ENCODE results near the gene FAM53A. TPM values are rescaled to one million over a fixed set of nuclear protein-coding genes. Genes with fewer than 3 reads are reported as not detected.

Gene FAM53A
- total RNA-seq, 1 experiment from 2014 or later: 1.5 TPM

- no peak overlapping the region for H3K4me2 ChIP-seq (ENCODE audit: low read depth, low read length, poor library complexity, severe bottlenecking)
Observed at GRCh38 chr4:1603413-1604135, 80.5 kb downstream of the FAM53A start.

GRCh38 chr4:1602655-1603412 lies 81.3 kb downstream of the FAM53A start:
- Histone ChIP-seq H3K36me3 (ENCODE audit: insufficient read depth, low read length) (no peaks in the 10 kb centered on the region), H3K4me2 (ENCODE audit: low read depth, low read length, poor library complexity, severe bottlenecking) (no peak overlapping the region), H2AFZ (ENCODE audit: low read length) (no peak overlapping the region), H3K9me2 (replicated peaks; ENCODE audit: insufficient read depth, low read length) (no peaks in the 10 kb centered on the region), H4K20me1 (ENCODE audit: insufficient read depth, low read depth, low read length) (no peaks in the 10 kb centered on the region), H3K4me3 (ENCODE audit: low read length) (no peak overlapping the region), H3K79me2 (ENCODE audit: low read length) (no peaks in the 10 kb centered on the region), H3K9ac (ENCODE audit: low read length) (no peak overlapping the region), H3K9me3 (ENCODE audit: low read length) (no peaks in the 10 kb centered on the region), H3K27me3 (ENCODE audit: low read length) (no peaks in the 10 kb centered on the region), H3K27ac (ENCODE audit: low read length) (no peak overlapping the region), H3K4me1 (ENCODE audit: low read length) (no peaks in the 10 kb centered on the region)
- DNase-seq: no peak

More at GRCh38 chr4:1603413-1604135, 80.5 kb downstream of the FAM53A start:
- no peaks in the 10 kb centered on the region for H3K9me3 ChIP-seq (ENCODE audit: low read length)
- no peaks in the 10 kb centered on the region for H3K79me2 ChIP-seq (ENCODE audit: low read length)
- no peaks in the 10 kb centered on the region for H4K20me1 ChIP-seq (ENCODE audit: insufficient read depth, low read depth, low read length)
- no peak overlapping the region for H3K27ac ChIP-seq (ENCODE audit: low read length)
- DNase-seq: no peak
- no peak overlapping the region for H2AFZ ChIP-seq (ENCODE audit: low read length)
- no peaks in the 10 kb centered on the region for H3K36me3 ChIP-seq (ENCODE audit: insufficient read depth, low read length)
- no peak overlapping the region for H3K4me3 ChIP-seq (ENCODE audit: low read length)
- H3K4me1 ChIP-seq (ENCODE audit: low read length): no peaks in the 10 kb centered on the region
- no peak overlapping the region for H3K9ac ChIP-seq (ENCODE audit: low read length)
- H3K9me2 ChIP-seq (replicated peaks; ENCODE audit: insufficient read depth, low read length): no peaks in the 10 kb centered on the region
- no peaks in the 10 kb centered on the region for H3K27me3 ChIP-seq (ENCODE audit: low read length)

GRCh38 chr4:1601852-1602654 lies 82.1 kb downstream of the FAM53A start:
- H3K9me3 ChIP-seq (ENCODE audit: low read length): no peaks in the 10 kb centered on the region
- H3K79me2 ChIP-seq (ENCODE audit: low read length): no peaks in the 10 kb centered on the region
- H3K27me3 ChIP-seq (ENCODE audit: low read length): no peaks in the 10 kb centered on the region
- no peaks in the 10 kb centered on the region for H3K9me2 ChIP-seq (replicated peaks; ENCODE audit: insufficient read depth, low read length)
- H3K4me1 ChIP-seq (ENCODE audit: low read length): no peaks in the 10 kb centered on the region
- no peak overlapping the region for H3K4me3 ChIP-seq (ENCODE audit: low read length)
- no peak overlapping the region for H3K4me2 ChIP-seq (ENCODE audit: low read depth, low read length, poor library complexity, severe bottlenecking)
- H2AFZ ChIP-seq (ENCODE audit: low read length): no peak overlapping the region
- no peak for DNase-seq
- H3K9ac ChIP-seq (ENCODE audit: low read length): no peak overlapping the region
- H3K27ac ChIP-seq (ENCODE audit: low read length): no peak overlapping the region
- H3K36me3 ChIP-seq (ENCODE audit: insufficient read depth, low read length): no peaks in the 10 kb centered on the region
- no peaks in the 10 kb centered on the region for H4K20me1 ChIP-seq (ENCODE audit: insufficient read depth, low read depth, low read length)

GRCh38 chr4:1601533-1601835 lies 82.6 kb downstream of the FAM53A start:
- Histone ChIP-seq H3K36me3 (ENCODE audit: insufficient read depth, low read length) (no peaks in the 10 kb centered on the region), H3K4me3 (ENCODE audit: low read length) (no peak overlapping the region), H4K20me1 (ENCODE audit: insufficient read depth, low read depth, low read length) (no peaks in the 10 kb centered on the region)

GRCh38 chr4:1600811-1601532 lies 83.1 kb downstream of the FAM53A start:
- no peak for DNase-seq
- no peak overlapping the region for H3K27ac ChIP-seq (ENCODE audit: low read length)
- H3K79me2 ChIP-seq (ENCODE audit: low read length): no peaks in the 10 kb centered on the region
- no peak overlapping the region for H3K4me3 ChIP-seq (ENCODE audit: low read length)
- no peaks in the 10 kb centered on the region for H4K20me1 ChIP-seq (ENCODE audit: insufficient read depth, low read depth, low read length)
- H3K36me3 ChIP-seq (ENCODE audit: insufficient read depth, low read length): no peaks in the 10 kb centered on the region
- H2AFZ ChIP-seq (ENCODE audit: low read length): no peak overlapping the region
- no peak overlapping the region for H3K9ac ChIP-seq (ENCODE audit: low read length)
- H3K4me2 ChIP-seq (ENCODE audit: low read depth, low read length, poor library complexity, severe bottlenecking): no peak overlapping the region
- no peaks in the 10 kb centered on the region for H3K9me3 ChIP-seq (ENCODE audit: low read length)
- no peaks in the 10 kb centered on the region for H3K4me1 ChIP-seq (ENCODE audit: low read length)
- H3K9me2 ChIP-seq (replicated peaks; ENCODE audit: insufficient read depth, low read length): no peaks in the 10 kb centered on the region
- H3K27me3 ChIP-seq (ENCODE audit: low read length): no peaks in the 10 kb centered on the region

More at GRCh38 chr4:1601533-1601835, 82.6 kb downstream of the FAM53A start:
- no peak overlapping the region for H3K4me2 ChIP-seq (ENCODE audit: low read depth, low read length, poor library complexity, severe bottlenecking)
- no peaks in the 10 kb centered on the region for H3K9me2 ChIP-seq (replicated peaks; ENCODE audit: insufficient read depth, low read length)
- H3K27ac ChIP-seq (ENCODE audit: low read length): no peak overlapping the region
- no peaks in the 10 kb centered on the region for H3K27me3 ChIP-seq (ENCODE audit: low read length)
- no peaks in the 10 kb centered on the region for H3K4me1 ChIP-seq (ENCODE audit: low read length)
- DNase-seq: no peak
- no peak overlapping the region for H2AFZ ChIP-seq (ENCODE audit: low read length)
- no peaks in the 10 kb centered on the region for H3K79me2 ChIP-seq (ENCODE audit: low read length)
- H3K9ac ChIP-seq (ENCODE audit: low read length): no peak overlapping the region
- no peaks in the 10 kb centered on the region for H3K9me3 ChIP-seq (ENCODE audit: low read length)

GRCh38 chr4:1600211-1600780 lies 83.8 kb downstream of the FAM53A start:
- Histone ChIP-seq H3K36me3 (ENCODE audit: insufficient read depth, low read length) (no peaks in the 10 kb centered on the region), H2AFZ (ENCODE audit: low read length) (no peak overlapping the region), H3K27me3 (ENCODE audit: low read length) (no peaks in the 10 kb centered on the region), H4K20me1 (ENCODE audit: insufficient read depth, low read depth, low read length) (no peaks in the 10 kb centered on the region), H3K9me2 (replicated peaks; ENCODE audit: insufficient read depth, low read length) (no peaks in the 10 kb centered on the region), H3K79me2 (ENCODE audit: low read length) (no peaks in the 10 kb centered on the region), H3K9ac (ENCODE audit: low read length) (no peak overlapping the region), H3K4me1 (ENCODE audit: low read length) (no peaks in the 10 kb centered on the region), H3K4me2 (ENCODE audit: low read depth, low read length, poor library complexity, severe bottlenecking) (no peak overlapping the region), H3K4me3 (ENCODE audit: low read length) (no peak overlapping the region), H3K27ac (ENCODE audit: low read length) (no peak overlapping the region), H3K9me3 (ENCODE audit: low read length) (no peaks in the 10 kb centered on the region)
- DNase-seq: no peak

- Histone ChIP-seq H3K9me2 (replicated peaks; ENCODE audit: insufficient read depth, low read length) (no peaks in the 10 kb centered on the region), H3K79me2 (ENCODE audit: low read length) (no peaks in the 10 kb centered on the region), H4K20me1 (ENCODE audit: insufficient read depth, low read depth, low read length) (no peaks in the 10 kb centered on the region), H3K4me3 (ENCODE audit: low read length) (no peak overlapping the region), H3K9ac (ENCODE audit: low read length) (no peak overlapping the region), H3K4me1 (ENCODE audit: low read length) (no peaks in the 10 kb centered on the region), H3K4me2 (ENCODE audit: low read depth, low read length, poor library complexity, severe bottlenecking) (no peak overlapping the region), H3K9me3 (ENCODE audit: low read length) (no peaks in the 10 kb centered on the region), H2AFZ (ENCODE audit: low read length) (no peak overlapping the region), H3K27me3 (ENCODE audit: low read length) (no peaks in the 10 kb centered on the region), H3K36me3 (ENCODE audit: insufficient read depth, low read length) (no peaks in the 10 kb centered on the region), H3K27ac (ENCODE audit: low read length) (no peak overlapping the region)
- no peak for DNase-seq
Observed at GRCh38 chr4:1599491-1600210, 84.5 kb downstream of the FAM53A start.
